Upper lobe of right lung (tissue), 1 donor: ENCODE data around the gene SCAMP4. TPM values are rescaled to one million over a fixed set of nuclear protein-coding genes. Genes with fewer than 3 reads are reported as not detected.

Experiments
- ATAC-seq: fragments of 200-7000 bp; cut with Tn5 transposase; one replicate; pipeline ENCODE4 v1.9.1; 2020; ENCODE audit warnings: mild to moderate bottlenecking, moderate library complexity
- DNase-seq: peaks from one replicate; pipeline ENCODE4 v3.0.0-alpha.2; 2020
- H3K27ac ChIP-seq: fragments of 200-600 bp; one replicate; pipeline ENCODE4 v1.8.0; 2022
- H3K27me3 ChIP-seq: fragments of 200-600 bp; one replicate; pipeline ENCODE4 v1.8.0; 2022; ENCODE audit warnings: mild to moderate bottlenecking
- H3K36me3 ChIP-seq: fragments of 200-600 bp; one replicate; pipeline ENCODE4 v1.8.0; 2022
- H3K4me1 ChIP-seq: fragments of 200-600 bp; one replicate; pipeline ENCODE4 v1.8.0; 2022
- H3K4me3 ChIP-seq: fragments of 200-600 bp; one replicate; pipeline ENCODE4 v1.8.0; 2022; ENCODE audit warnings: mild to moderate bottlenecking
- H3K9me3 ChIP-seq: fragments of 200-600 bp; one replicate; pipeline ENCODE4 v1.8.0; 2022
- intact Hi-C: fragments of 100-400 bp; cut with DNase I; formaldehyde crosslinking; loops from one replicate; pipeline ENCODE4 v1.11.0; 2022
- total RNA-seq: library from RNA; stranded (reverse); fragmentation: NEBNext Ultra II Directional; extraction: Animal tissue kit (Norgen Biotek cat#: 25700); gene quantifications from one replicate; pipeline ENCODE4 v1.2.1, GENCODE V29; 2021
- TF ChIP-seq, protein P1 (sequence below): fragments of 200-600 bp; IDR thresholded peaks from one replicate; pipeline ENCODE4 v1.8.0; 2022; ENCODE audit warnings: antibody characterized with exemption
- donor health status: DM: no; HTN: yes; CAD: no; lungs with severe emphysema.

The SCAMP4 gene
- total RNA-seq, 1 donor from 2014 or later, result 73.2 TPM

DNA sequence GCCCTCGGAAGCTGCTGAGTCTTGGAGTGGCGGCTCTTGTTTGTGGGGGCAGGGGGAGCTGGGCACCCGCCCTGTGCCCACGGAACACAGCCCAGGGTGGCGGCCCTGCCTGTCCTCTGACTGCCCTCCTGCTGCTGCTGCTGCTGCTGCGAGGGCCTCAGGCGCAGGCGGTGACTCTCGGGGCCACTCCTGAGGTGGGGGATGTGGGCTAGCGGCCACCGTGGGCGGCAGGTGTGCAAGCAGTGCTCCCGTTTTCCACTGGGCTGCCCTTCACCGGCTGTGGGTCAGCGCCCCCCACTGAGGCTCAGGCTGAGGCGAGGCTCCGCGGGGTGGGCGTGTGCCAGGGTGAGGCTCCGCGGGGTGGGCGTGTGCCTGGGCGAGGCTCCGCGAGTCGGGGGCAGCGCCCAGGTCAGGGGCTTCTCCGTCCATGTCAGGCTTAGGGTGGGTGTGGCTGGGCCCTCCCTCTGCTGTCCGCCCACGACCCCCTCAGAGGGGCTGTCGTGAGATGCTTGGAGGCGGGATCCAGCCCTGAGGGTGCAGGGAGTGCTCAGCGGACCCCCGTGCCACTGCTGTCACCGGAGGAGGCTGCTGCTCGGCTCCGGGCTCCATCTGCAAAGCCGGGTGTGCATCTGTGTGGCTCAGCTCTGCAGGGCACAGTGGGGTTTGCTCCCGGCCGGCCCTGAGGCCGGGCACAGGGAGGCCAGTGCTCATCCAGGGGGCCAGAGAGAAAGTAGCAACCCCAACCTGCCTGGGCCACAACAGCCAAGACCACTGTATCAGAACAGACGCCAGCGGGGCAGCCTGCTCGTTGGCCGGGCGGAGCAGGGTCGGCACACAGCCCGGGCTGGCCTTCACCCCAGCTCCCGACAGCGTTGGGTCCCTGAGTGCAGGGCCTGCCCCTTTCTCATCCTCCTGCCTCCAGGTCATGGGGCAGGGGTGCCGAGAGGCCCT lies 50.2 kb downstream of the SCAMP4 start:
- intact Hi-C loops, result no loop called here
- Histone ChIP-seq H3K9me3 (no peaks in the 10 kb centered on the region), H3K4me3 (no peak overlapping the region), H3K27ac (no peak overlapping the region), H3K36me3 (peaks cover 8% of the 10 kb centered on the region), H3K4me1 (no peaks in the 10 kb centered on the region), H3K27me3 (no peaks in the 10 kb centered on the region)
- no peak for ATAC-seq
- no peak for DNase-seq
- TF ChIP-seq, protein P1, sequence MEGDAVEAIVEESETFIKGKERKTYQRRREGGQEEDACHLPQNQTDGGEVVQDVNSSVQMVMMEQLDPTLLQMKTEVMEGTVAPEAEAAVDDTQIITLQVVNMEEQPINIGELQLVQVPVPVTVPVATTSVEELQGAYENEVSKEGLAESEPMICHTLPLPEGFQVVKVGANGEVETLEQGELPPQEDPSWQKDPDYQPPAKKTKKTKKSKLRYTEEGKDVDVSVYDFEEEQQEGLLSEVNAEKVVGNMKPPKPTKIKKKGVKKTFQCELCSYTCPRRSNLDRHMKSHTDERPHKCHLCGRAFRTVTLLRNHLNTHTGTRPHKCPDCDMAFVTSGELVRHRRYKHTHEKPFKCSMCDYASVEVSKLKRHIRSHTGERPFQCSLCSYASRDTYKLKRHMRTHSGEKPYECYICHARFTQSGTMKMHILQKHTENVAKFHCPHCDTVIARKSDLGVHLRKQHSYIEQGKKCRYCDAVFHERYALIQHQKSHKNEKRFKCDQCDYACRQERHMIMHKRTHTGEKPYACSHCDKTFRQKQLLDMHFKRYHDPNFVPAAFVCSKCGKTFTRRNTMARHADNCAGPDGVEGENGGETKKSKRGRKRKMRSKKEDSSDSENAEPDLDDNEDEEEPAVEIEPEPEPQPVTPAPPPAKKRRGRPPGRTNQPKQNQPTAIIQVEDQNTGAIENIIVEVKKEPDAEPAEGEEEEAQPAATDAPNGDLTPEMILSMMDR, result no peak

DNA sequence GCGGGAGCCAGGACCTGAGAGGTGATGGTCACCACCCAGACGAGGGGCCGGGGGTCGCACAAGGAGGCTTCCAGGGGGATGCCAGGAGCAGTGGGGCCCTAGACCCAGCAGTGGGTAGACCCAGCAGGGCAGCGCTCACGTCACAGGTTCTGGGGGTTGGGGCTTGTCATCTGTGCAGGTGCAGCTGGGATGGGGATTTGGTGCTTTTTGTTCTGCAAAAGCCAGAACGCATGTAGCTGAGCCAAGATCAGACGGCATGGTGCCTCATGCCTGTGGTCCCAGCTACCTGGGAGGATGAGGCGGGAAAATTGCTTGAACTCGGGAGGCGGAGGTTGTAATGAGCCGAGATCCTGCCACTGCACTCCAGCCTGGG lies 50.9 kb downstream of the SCAMP4 start:
- Histone ChIP-seq H3K9me3 (no peaks in the 10 kb centered on the region), H3K36me3 (peaks cover 6% of the 10 kb centered on the region), H3K27ac (no peak overlapping the region), H3K4me3 (no peak overlapping the region), H3K27me3 (no peaks in the 10 kb centered on the region), H3K4me1 (no peaks in the 10 kb centered on the region)
- DNase-seq (no peak), ATAC-seq (no peak)
- TF ChIP-seq, protein P1, result no peak
- intact Hi-C loops, result no loop called here

DNA sequence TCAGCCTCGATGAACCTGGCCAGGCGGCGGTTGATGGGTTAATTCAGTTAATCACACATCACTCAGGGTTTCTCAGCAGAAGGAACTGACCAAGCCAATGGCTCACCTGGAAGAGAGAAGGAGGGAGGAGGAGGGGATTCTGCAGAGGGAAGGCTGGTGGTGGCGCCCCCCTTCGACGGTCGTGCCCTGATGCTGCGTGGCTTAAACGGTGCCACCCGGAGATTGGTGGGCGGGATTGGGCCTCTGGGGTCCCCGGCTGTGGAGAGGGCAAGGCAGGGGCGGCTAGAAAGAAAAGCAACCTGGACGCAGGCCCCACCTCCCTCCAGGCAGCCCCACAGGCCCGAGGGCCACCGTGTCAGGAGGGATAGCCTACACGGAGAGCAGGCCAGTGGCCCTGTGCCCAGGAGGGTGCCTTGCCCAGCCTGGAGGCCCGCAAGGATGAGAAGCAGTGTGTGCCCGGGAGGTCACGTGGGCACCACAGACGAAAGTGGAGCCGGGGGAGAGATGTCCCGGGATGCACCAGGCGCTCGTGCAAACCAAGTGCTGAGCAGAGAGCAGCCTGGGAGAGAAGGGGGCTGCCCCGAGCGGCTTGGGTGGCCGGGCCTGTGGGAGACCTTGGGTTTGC lies 51.8 kb downstream of the SCAMP4 start:
- H3K4me1 ChIP-seq, result no peaks in the 10 kb centered on the region
- TF ChIP-seq, protein P1, result no peak
- no peak for ATAC-seq
- H3K27me3 ChIP-seq, result no peaks in the 10 kb centered on the region
- intact Hi-C loops, result no loop called here
- H3K36me3 ChIP-seq, result peaks cover 6% of the 10 kb centered on the region
- no peak overlapping the region for H3K4me3 ChIP-seq
- H3K9me3 ChIP-seq, result no peaks in the 10 kb centered on the region
- DNase-seq, result peak; percentile 61
- no peak overlapping the region for H3K27ac ChIP-seq

DNA sequence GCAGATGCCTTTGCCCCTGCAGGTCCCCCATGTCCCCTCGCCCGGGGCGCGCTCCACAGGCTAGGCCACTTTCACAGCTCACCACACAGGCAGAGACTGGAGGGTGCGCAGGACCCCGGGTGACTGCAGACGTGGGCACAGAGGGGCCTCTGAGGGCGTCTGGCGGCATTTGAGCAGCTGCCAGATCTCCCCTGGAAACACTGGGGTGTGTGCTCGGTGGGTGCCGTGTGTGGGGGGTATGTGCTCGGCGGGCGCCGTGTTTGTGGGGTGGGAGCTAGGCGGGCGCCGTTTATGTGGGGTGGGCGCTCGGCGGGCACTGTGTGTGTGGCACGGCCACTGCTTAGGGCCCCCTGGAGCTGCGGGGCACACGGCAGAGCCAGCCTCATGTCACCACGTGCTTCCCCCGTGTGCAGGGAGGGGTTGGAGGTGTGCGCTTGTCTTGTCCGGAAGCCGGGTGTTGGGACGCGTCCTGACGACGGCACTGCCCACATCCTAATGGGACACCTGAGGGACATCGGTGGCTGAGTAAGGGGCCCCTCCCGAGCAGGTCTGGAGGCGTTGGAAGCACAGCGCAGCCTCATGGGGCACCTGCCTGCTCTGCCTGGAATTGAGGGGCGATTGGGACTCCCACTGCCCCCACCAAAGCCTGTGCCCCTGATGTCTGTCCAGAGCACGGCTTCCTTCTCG lies 52.5 kb downstream of the SCAMP4 start:
- no peaks in the 10 kb centered on the region for H3K27me3 ChIP-seq
- no peak for DNase-seq
- intact Hi-C loops, result no loop called here

DNA sequence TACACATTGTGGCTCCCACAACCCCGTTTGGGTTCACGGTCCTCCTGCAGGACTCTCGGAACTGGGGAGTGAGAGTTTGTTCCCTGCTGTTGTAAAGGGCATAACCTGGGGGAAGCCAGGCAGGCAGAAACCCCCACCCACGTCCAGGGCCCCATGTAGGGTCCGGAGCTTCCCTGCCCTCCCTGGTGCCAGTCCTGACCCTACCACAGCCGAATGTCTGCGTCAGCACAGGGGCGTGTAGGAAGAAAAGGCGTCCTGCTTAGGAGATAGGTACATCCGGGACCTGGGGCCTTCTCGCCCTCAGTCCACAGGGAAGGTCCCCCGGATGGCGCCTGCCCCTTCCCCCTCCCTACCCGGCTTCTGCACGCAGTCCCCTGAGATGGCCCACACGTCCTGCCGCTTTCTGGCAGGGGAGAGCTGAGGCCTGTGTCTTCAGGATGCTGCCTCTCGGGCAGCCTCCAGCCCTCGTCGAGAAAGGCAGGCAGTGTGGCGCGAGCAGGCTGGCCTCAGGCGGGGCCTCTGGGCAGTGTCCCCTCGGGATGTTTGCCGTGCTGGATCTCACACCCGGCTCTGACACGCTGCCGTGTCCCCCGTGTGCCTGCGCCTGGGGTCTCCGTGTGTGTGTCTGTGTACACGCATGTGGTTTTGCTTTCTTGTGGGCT lies 54.9 kb downstream of the SCAMP4 start:
- DNase-seq, result no peak

More for the DNA sequence above, 52.5 kb downstream of the SCAMP4 start:
- ATAC-seq, result no peak
- no peak overlapping the region for H3K4me3 ChIP-seq
- H3K36me3 ChIP-seq, result peaks cover 3% of the 10 kb centered on the region
- H3K4me1 ChIP-seq, result no peaks in the 10 kb centered on the region
- H3K9me3 ChIP-seq, result no peaks in the 10 kb centered on the region
- no peak overlapping the region for H3K27ac ChIP-seq
- TF ChIP-seq, protein P1, result no peak

More for the DNA sequence above, 54.9 kb downstream of the SCAMP4 start:
- Histone ChIP-seq H3K4me3 (no peak overlapping the region), H3K9me3 (no peaks in the 10 kb centered on the region), H3K27ac (no peak overlapping the region), H3K27me3 (no peaks in the 10 kb centered on the region), H3K36me3 (no peaks in the 10 kb centered on the region), H3K4me1 (no peaks in the 10 kb centered on the region)
- ATAC-seq, result no peak
- intact Hi-C loops, result no loop called here
- TF ChIP-seq, protein P1, result no peak
